ENCODE measurements around the gene XYLT1.

DNA sequence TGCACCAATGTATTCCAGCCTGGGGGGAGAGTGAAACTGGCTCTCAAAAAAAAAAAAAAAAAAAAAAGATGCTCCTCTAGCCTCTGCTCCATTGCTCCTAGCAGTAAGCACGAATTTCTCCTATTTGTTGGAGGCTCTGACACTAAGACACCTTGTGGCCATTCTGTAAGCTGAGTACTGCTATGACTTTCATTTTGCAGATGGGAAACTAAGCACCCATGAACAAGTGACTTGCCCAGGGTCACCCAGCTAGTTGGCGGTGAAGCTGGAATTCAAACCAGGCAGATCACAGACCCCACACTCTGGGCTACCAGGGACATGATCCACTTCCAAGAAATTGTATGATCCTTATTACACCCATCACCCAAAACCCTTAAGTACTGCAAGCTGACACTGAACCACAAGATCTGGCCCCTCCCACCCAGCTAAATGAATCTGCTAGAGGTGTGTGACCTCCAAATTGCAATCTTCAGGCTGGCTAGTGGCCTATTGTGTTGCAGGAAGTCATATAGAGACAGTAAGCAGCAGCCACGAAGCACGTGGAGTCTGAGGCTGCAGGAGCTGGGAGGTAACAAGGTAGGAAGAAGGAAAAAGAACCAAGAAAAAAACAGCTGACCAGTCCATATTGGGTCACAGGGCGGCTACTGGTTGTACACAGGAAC is 209.4 kb downstream of the XYLT1 start:
- no peak for TF ChIP-seq CTCF (optimal IDR thresholded peaks at IDR 0.05 in 1 of 3, IDR thresholded peaks at IDR 0.05 in 1 of 3, conservative IDR thresholded peaks at IDR 0.05 in 1 of 3; ENCODE audit: extremely low read depth in 1 of 3, insufficient read depth in 2 of 3, low read length in 3 of 3)
- no peak for TF ChIP-seq EZH2 (IDR thresholded peaks at IDR 0.05; ENCODE audit: low read length)
